ENCODE data around the gene RNF5.

RNF5 gene

GRCh38 chr6:32171234-32171633, 7.0 kb upstream of the RNF5 start:
- Histone ChIP-seq H4K20me1 (ENCODE audit: insufficient read depth) (no peaks in the 10 kb centered on the region), H3K27me3 (ENCODE audit: insufficient read depth, low read depth) (no peaks in the 10 kb centered on the region), H2AFZ (ENCODE audit: low read depth) (no peak overlapping the region), H3K27ac (no peak overlapping the region), H3K4me1 (ENCODE audit: low read depth, poor library complexity, severe bottlenecking) (peaks cover 6% of the 10 kb centered on the region), H3K4me2 (no peak overlapping the region), H3K9ac (no peak overlapping the region), H3K79me2 (ENCODE audit: insufficient read depth, low read depth) (no peaks in the 10 kb centered on the region), H3K4me3 (IDR thresholded peaks at IDR 0.05; ENCODE audit: insufficient read depth, low read depth, low read length) (no peak overlapping the region), H3K36me3 (ENCODE audit: insufficient read depth) (no peaks in the 10 kb centered on the region)
- no peak for TF ChIP-seq CTCF (conservative IDR thresholded peaks at IDR 0.05; ENCODE audit: low read depth, low read length)

- Histone ChIP-seq H3K4me1 (ENCODE audit: low read depth, poor library complexity, severe bottlenecking) (peaks cover 15% of the 10 kb centered on the region), H3K36me3 (ENCODE audit: insufficient read depth) (no peaks in the 10 kb centered on the region), H3K4me3 (IDR thresholded peaks at IDR 0.05; ENCODE audit: insufficient read depth, low read depth, low read length) (no peak overlapping the region), H3K27ac (no peak overlapping the region), H3K79me2 (ENCODE audit: insufficient read depth, low read depth) (no peaks in the 10 kb centered on the region), H3K9ac (no peak overlapping the region), H3K27me3 (ENCODE audit: insufficient read depth, low read depth) (no peaks in the 10 kb centered on the region), H3K4me2 (no peak overlapping the region), H2AFZ (ENCODE audit: low read depth) (no peak overlapping the region), H4K20me1 (ENCODE audit: insufficient read depth) (no peaks in the 10 kb centered on the region)
- no peak for TF ChIP-seq CTCF (conservative IDR thresholded peaks at IDR 0.05; ENCODE audit: low read depth, low read length)
Measured at GRCh38 chr6:32173051-32173727, 5.0 kb upstream of the RNF5 start.

DNA sequence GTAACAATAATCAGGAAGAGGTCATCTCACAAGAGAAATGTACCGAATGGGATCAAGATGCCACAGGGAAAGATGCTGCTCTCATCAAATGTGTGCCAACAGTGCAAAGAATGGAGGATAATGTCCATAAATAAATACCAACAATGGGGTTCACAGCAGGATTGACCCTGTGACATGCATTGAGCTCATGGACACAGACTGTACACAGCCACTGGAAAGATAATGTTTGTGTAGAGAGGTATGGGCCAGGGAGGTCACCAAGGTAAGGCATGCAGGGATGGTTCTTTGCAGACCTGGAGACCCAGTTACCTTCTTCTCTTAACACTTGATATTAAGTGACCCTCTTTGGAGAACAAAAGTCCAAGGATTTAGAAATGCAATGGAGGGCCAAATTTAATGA, 3.8 kb upstream of the RNF5 start:
- H4K20me1 ChIP-seq (ENCODE audit: insufficient read depth): no peaks in the 10 kb centered on the region
- H3K4me3 ChIP-seq (IDR thresholded peaks at IDR 0.05; ENCODE audit: insufficient read depth, low read depth, low read length): no peak overlapping the region
- no peak overlapping the region for H2AFZ ChIP-seq (ENCODE audit: low read depth)
- TF ChIP-seq CTCF (conservative IDR thresholded peaks at IDR 0.05; ENCODE audit: low read depth, low read length): no peak
- H3K79me2 ChIP-seq (ENCODE audit: insufficient read depth, low read depth): no peaks in the 10 kb centered on the region
- peak overlapping the region; percentile 76; the same call in 1 of the 2 replicates for H3K4me2 ChIP-seq
- no peak overlapping the region for H3K27ac ChIP-seq
- H3K9ac ChIP-seq: no peak overlapping the region
- H3K4me1 ChIP-seq (ENCODE audit: low read depth, poor library complexity, severe bottlenecking): peaks cover 20% of the 10 kb centered on the region
- no peaks in the 10 kb centered on the region for H3K36me3 ChIP-seq (ENCODE audit: insufficient read depth)
- no peaks in the 10 kb centered on the region for H3K27me3 ChIP-seq (ENCODE audit: insufficient read depth, low read depth)

GRCh38 chr6:32175322-32175710, 2.9 kb upstream of the RNF5 start:
- no peaks in the 10 kb centered on the region for H3K36me3 ChIP-seq (ENCODE audit: insufficient read depth)
- peak overlapping the region; percentile 68 for H3K9ac ChIP-seq
- no peak overlapping the region for H3K27ac ChIP-seq
- H3K4me2 ChIP-seq: peak overlapping the region; percentile 76
- H3K4me1 ChIP-seq (ENCODE audit: low read depth, poor library complexity, severe bottlenecking): peaks cover 21% of the 10 kb centered on the region
- H3K27me3 ChIP-seq (ENCODE audit: insufficient read depth, low read depth): no peaks in the 10 kb centered on the region
- no peak for TF ChIP-seq CTCF (conservative IDR thresholded peaks at IDR 0.05; ENCODE audit: low read depth, low read length)
- H2AFZ ChIP-seq (ENCODE audit: low read depth): peak overlapping the region; percentile 75; the same call in 1 of the 2 replicates
- H4K20me1 ChIP-seq (ENCODE audit: insufficient read depth): no peaks in the 10 kb centered on the region
- no peak overlapping the region for H3K4me3 ChIP-seq (IDR thresholded peaks at IDR 0.05; ENCODE audit: insufficient read depth, low read depth, low read length)
- no peaks in the 10 kb centered on the region for H3K79me2 ChIP-seq (ENCODE audit: insufficient read depth, low read depth)
